SU-DHL-6 (cell line): ENCODE results near the gene HBB.

Experiments used
- CTCF ChIP-seq: fragments of 200-600 bp; sonication (generic); IDR thresholded peaks from one replicate; pipeline ENCODE4 v1.5.1; 2017; ENCODE audit warnings: antibody characterized with exemption, mild to moderate bottlenecking, low read length, moderate library complexity; ENCODE audit not compliant: insufficient read depth, poor library complexity, severe bottlenecking
- EZH2phosphoT487 ChIP-seq: fragments of 200-600 bp; sonication (generic), shearing (Covaris generic); conservative IDR thresholded peaks from 2 replicates; pipeline ENCODE4 v1.6.1; 2018; ENCODE audit warnings: mild to moderate bottlenecking, antibody characterized with exemption, low read length, moderate library complexity, mixed read lengths

GRCh38 chr11:5233307-5233706 lies 6.4 kb upstream of the HBB start:
- no peak for TF ChIP-seq CTCF
- no peak for TF ChIP-seq EZH2phosphoT487
